BLaER1 (cell line): ENCODE data around the gene RACGAP1.

ENCODE experiments used
- H3K27ac ChIP-seq: shearing (Covaris generic); formaldehyde crosslinking; 2 replicates; pipeline ENCODE4 v1.8.1; 2022
- H3K27me3 ChIP-seq: shearing (Covaris generic); formaldehyde crosslinking; 2 replicates; pipeline ENCODE4 v1.8.1; 2022
- H3K36me3 ChIP-seq: shearing (Covaris generic); formaldehyde crosslinking; 2 replicates; pipeline ENCODE4 v1.8.1; 2022
- H3K4me1 ChIP-seq: shearing (Covaris generic); formaldehyde crosslinking; 2 replicates; pipeline ENCODE4 v1.8.1; 2022
- H3K4me2 ChIP-seq: shearing (Covaris generic); formaldehyde crosslinking; 2 replicates; pipeline ENCODE4 v1.8.1; 2022
- H3K4me3 ChIP-seq: shearing (Covaris generic); formaldehyde crosslinking; 2 replicates; pipeline ENCODE4 v1.8.1; 2022
- H3K9ac ChIP-seq: shearing (Covaris generic); formaldehyde crosslinking; 2 replicates; pipeline ENCODE4 v1.8.1; 2022
- H3K9me3 ChIP-seq: shearing (Covaris generic); formaldehyde crosslinking; 2 replicates; pipeline ENCODE4 v1.8.1; 2022
- H4K20me1 ChIP-seq: shearing (Covaris generic); formaldehyde crosslinking; 2 replicates; pipeline ENCODE4 v1.8.1; 2022
- Cebpa-rat ChIP-seq: shearing (Covaris generic); IDR thresholded peaks from 2 replicates; pipeline ENCODE4 v1.8.1; 2022

Gene RACGAP1, protein sequence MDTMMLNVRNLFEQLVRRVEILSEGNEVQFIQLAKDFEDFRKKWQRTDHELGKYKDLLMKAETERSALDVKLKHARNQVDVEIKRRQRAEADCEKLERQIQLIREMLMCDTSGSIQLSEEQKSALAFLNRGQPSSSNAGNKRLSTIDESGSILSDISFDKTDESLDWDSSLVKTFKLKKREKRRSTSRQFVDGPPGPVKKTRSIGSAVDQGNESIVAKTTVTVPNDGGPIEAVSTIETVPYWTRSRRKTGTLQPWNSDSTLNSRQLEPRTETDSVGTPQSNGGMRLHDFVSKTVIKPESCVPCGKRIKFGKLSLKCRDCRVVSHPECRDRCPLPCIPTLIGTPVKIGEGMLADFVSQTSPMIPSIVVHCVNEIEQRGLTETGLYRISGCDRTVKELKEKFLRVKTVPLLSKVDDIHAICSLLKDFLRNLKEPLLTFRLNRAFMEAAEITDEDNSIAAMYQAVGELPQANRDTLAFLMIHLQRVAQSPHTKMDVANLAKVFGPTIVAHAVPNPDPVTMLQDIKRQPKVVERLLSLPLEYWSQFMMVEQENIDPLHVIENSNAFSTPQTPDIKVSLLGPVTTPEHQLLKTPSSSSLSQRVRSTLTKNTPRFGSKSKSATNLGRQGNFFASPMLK

DNA sequence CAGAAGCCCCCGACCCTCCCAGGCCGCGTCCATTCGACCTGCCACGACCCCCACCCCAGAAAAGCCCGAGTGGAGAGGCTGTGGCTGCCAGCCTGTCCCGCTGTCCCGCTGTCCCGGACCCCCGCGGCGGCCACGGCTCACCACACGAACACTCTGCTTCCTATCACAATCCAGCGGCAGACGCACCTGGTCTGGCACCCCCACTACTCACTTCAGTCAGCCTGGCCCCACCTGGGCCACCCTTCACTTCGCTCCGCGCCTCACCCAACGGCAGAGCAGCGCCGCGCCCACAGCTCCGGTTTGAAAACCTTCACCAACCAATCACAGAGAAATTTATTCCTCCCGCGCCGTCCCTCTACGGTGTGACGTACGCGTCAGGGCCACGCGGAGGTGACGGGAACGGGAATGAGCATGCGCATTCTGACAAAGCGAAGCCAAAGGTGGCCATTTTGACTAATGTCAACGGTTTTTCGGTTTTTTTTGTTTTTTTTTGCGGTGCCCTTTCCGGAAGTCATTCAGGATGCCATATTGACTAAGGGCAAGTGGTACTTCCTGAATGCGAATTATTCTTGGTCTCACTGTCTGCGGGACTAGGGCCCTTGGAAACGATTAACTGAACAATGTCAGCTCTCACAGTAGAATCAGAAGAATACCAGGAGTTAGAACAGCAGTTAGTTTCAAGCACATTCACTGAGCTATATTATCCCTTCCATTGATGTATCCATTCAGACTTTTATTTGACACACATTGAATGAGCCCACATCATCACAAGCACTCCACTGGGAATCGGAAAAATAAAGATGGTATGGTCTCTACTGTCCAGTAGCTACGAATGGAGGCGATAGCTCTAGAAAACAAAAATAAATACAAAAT is at the start of gene RACGAP1:
Gene RACGAP1 (minus strand): TSS at position 308 of the 873 bp plus-strand sequence. CDS start 8,779 bp downstream, outside the sequence.
- Histone ChIP-seq H3K27ac (peak within 1 kb of the TSS; percentile 91), H3K4me2 (peak within 1 kb of the TSS; percentile 84), H4K20me1 (peaks cover 9% of the 10 kb centered on the region), H3K9me3 (no peaks in the 10 kb centered on the region), H3K4me1 (peaks cover 34% of the 10 kb centered on the region), H3K4me3 (peak within 1 kb of the TSS; percentile 94), H3K27me3 (no peaks in the 10 kb centered on the region), H3K36me3 (peaks cover 15% of the 10 kb centered on the region; the same call in 1 of the 2 replicates), H3K9ac (peak within 1 kb of the TSS; percentile 91)
- TF ChIP-seq Cebpa-rat, result no peak

DNA sequence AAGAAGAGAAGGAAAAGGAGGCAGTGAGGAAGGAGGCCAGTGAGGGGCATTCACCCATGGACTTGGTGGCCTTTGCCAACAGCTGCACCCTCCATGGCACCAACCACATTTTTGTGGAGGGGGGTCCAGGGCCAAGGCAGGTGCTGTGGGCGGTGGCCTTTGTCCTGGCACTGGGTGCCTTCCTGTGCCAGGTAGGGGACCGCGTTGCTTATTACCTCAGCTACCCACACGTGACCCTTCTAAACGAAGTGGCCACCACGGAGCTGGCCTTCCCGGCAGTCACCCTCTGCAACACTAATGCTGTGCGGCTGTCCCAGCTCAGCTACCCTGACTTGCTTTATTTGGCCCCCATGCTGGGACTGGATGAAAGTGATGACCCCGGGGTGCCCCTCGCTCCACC is 48.4 kb upstream of the RACGAP1 start:
- no peak overlapping the region for H3K27ac ChIP-seq
- H3K27me3 ChIP-seq, result no peaks in the 10 kb centered on the region
- H3K36me3 ChIP-seq, result no peaks in the 10 kb centered on the region
- H3K9ac ChIP-seq, result no peak overlapping the region
- H3K4me3 ChIP-seq, result no peak overlapping the region
- no peak for TF ChIP-seq Cebpa-rat
- H3K4me2 ChIP-seq, result no peak overlapping the region
- no peaks in the 10 kb centered on the region for H4K20me1 ChIP-seq
- H3K9me3 ChIP-seq, result no peaks in the 10 kb centered on the region
- H3K4me1 ChIP-seq, result peaks cover 33% of the 10 kb centered on the region

DNA sequence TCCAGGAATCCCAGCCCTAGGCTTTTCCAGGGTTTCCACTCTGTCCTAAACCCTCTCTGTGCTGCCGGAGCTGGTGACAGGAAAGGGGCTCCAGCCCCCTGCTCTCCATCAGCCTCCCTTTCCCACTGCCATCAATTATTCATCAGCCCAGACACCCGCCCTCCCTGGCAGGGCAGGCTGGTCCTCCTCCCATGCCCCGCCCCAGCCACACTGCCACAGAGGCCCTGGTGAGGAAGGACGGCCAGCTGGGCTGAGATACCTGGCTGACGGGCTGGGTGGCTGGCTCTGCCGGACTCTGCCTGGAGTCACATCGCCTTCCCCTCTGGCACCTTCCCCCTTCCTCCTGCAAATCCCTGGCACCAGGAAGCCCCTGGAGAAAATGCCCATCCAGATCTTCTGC is 47.9 kb upstream of the RACGAP1 start:
- Histone ChIP-seq H3K9ac (no peak overlapping the region), H3K9me3 (no peaks in the 10 kb centered on the region), H3K36me3 (no peaks in the 10 kb centered on the region), H3K27ac (no peak overlapping the region), H3K4me3 (no peak overlapping the region), H4K20me1 (no peaks in the 10 kb centered on the region), H3K4me1 (peaks cover 33% of the 10 kb centered on the region), H3K27me3 (no peaks in the 10 kb centered on the region), H3K4me2 (no peak overlapping the region)
- TF ChIP-seq Cebpa-rat, result no peak

DNA sequence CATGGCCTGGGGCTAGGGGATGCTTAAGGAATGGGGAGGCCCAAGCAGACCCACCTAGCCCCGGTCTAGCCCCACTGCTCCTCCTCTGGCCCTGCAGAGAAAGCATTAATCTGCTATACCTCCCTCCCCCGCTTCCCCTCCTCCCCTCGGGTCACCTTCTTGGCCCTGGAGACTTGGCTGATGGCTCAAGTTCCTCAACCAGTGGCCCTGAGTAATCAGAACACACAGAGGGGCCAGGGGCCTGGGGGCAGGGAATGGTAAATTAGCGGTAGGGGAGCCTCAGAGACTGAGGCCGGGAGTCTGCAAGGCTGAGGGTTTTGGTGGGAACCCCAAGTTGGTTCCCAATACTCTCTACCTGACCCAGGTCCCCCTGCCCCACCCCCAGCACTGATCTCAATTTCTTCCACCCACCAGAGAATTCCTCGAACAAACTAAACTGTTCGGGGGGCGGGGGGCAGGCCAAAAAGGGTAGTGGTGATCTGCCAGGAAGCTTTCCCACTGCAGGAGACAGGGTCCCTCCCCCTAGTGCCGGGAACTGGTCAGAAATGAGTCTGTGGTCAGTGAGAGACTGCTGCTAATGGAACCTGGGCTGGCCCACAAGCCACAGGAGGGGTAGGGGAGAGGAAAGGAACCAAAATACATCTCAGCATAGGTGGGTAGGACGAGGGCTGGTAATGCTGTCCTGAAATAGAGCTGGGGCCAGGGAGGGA is 47.1 kb upstream of the RACGAP1 start:
- Histone ChIP-seq H3K4me2 (no peak overlapping the region), H3K4me1 (peaks cover 25% of the 10 kb centered on the region), H3K36me3 (no peaks in the 10 kb centered on the region), H3K4me3 (no peak overlapping the region), H3K9ac (no peak overlapping the region), H3K9me3 (no peaks in the 10 kb centered on the region), H3K27me3 (no peaks in the 10 kb centered on the region), H3K27ac (no peak overlapping the region), H4K20me1 (no peaks in the 10 kb centered on the region)
- no peak for TF ChIP-seq Cebpa-rat

DNA sequence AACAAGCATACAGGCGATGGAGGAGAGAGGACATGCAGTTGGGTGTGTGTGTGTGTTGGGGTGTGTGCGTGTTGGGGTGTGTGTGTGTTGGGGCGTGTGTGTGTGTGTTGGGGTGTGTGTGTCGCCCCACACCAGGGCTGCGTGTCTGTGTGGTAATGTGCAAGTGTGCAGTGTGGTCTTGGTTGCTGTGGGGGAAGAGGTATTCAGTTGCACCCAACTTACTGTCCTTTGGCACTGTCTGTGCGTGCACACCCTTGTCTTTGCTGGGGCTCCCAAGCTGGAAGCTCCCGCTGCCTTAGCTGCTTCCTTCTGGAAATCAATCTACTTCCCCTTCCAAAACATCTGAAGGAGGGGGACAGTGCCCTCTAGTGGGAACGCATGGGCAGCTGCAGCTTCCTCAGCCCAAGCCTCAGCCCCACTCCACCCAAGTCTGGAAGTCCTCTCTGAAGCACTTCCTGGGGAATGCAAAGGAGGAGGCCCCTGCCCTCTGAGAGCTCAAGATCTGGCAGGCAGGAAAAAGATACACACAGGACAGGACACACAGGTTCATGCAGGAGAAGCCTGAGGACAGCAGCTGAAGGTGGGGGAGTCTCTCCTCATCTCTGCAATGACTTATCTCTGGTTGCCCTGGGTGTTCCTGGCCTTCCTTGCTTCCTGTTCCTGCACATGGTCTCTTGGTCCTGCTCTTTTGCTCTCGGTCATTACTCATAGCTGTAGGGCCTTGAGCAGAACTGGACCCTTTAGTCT is 45.2 kb upstream of the RACGAP1 start:
- Histone ChIP-seq H3K27ac (no peak overlapping the region), H3K4me3 (no peak overlapping the region), H3K9ac (no peak overlapping the region)

DNA sequence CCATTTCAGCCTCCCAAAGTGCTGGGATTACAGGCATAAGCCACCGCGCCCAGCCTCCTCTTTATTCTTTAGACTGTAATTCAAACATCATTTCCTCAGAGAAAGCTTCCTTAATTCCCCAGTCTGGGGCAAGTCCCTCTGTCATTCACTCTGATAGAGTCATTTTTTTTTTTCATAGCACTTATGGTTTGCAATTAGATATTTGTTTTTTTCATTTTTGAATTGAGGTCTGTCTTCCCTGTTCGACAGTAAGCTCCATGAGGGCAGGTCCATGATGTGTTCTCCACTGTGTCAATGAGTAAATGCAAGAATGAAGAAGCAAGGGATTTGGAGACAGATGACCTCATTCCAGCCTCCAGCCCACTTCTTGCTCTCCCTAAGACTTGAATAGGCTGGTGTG is 44.2 kb upstream of the RACGAP1 start:
- H3K27me3 ChIP-seq, result no peaks in the 10 kb centered on the region
- H4K20me1 ChIP-seq, result no peaks in the 10 kb centered on the region
- no peak for TF ChIP-seq Cebpa-rat
- H3K36me3 ChIP-seq, result no peaks in the 10 kb centered on the region
- H3K4me2 ChIP-seq, result no peak overlapping the region
- H3K4me1 ChIP-seq, result peaks cover 23% of the 10 kb centered on the region
- no peak overlapping the region for H3K4me3 ChIP-seq
- no peaks in the 10 kb centered on the region for H3K9me3 ChIP-seq
- no peak overlapping the region for H3K27ac ChIP-seq
- H3K9ac ChIP-seq, result no peak overlapping the region

More for the DNA sequence above, 45.2 kb upstream of the RACGAP1 start:
- Histone ChIP-seq H3K4me1 (peaks cover 23% of the 10 kb centered on the region), H3K36me3 (no peaks in the 10 kb centered on the region), H3K4me2 (peak overlapping the region; percentile 45; the same call in 1 of the 2 replicates), H3K9me3 (no peaks in the 10 kb centered on the region), H4K20me1 (no peaks in the 10 kb centered on the region), H3K27me3 (no peaks in the 10 kb centered on the region)
- TF ChIP-seq Cebpa-rat, result no peak

DNA sequence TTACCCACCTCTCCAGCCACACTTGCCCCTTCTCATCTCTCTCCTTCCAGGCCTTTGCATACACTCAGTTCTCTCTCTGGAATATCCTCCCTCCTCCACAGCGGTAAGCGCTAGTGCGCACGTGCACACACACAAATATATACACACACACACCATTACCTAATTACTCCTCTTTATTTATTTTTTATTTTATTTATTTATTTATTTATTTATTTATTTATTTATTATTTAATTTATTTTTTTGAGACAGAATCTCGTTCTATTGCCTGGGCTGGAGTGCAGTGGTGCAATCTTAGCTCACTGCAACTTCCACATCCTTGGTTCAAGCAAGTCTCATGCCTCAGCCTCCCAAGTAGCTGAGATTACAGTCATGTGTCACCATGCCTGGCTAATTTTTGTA is 43.8 kb upstream of the RACGAP1 start:
- H3K27me3 ChIP-seq, result no peaks in the 10 kb centered on the region
- TF ChIP-seq Cebpa-rat, result no peak
- no peak overlapping the region for H3K4me3 ChIP-seq
- H3K36me3 ChIP-seq, result no peaks in the 10 kb centered on the region
- peaks cover 23% of the 10 kb centered on the region for H3K4me1 ChIP-seq
- no peak overlapping the region for H3K9ac ChIP-seq
- H3K27ac ChIP-seq, result no peak overlapping the region
- H4K20me1 ChIP-seq, result no peaks in the 10 kb centered on the region
- H3K4me2 ChIP-seq, result no peak overlapping the region
- H3K9me3 ChIP-seq, result no peaks in the 10 kb centered on the region

DNA sequence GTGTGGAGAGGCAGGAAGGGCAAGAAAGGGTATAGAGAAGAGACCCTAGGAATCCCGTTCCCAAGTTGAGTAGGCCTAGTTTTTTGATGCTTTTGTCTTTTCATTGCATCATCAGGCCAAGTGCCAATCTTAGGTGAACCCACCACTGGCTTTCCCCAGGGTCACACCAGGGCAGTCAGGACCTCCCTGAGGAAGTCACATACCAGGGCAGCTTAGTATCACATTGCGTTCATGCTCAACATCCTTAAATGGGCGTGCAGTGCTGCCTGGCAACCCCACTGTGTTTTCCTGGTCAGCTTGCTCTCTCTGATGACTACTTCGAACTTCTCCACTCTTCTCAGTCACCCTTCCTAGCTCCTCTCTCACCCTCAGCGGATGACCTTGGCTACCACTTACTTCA is 41.1 kb upstream of the RACGAP1 start:
- H3K9me3 ChIP-seq, result no peaks in the 10 kb centered on the region
- H3K27ac ChIP-seq, result no peak overlapping the region
- H3K9ac ChIP-seq, result no peak overlapping the region
- no peaks in the 10 kb centered on the region for H4K20me1 ChIP-seq
- 0 out of 2 replicates have a peak, but pooled peaks have one; percentile 31 for TF ChIP-seq Cebpa-rat
- H3K4me3 ChIP-seq, result no peak overlapping the region
- H3K4me2 ChIP-seq, result peak overlapping the region; percentile 29
- peaks cover 36% of the 10 kb centered on the region for H3K4me1 ChIP-seq
- no peaks in the 10 kb centered on the region for H3K27me3 ChIP-seq
- H3K36me3 ChIP-seq, result no peaks in the 10 kb centered on the region
